ENCODE data around the gene TMED3.

The TMED3 gene

GRCh38 chr15:79337591-79337990, 26.7 kb downstream of the TMED3 start:
- H3K27me3 Mint-ChIP-seq (ENCODE audit: low read depth), result no peaks in the 10 kb centered on the region
- no peak for DNase-seq (ENCODE audit: low spot score)
- H3K36me3 Mint-ChIP-seq (ENCODE audit: low read depth), result no peaks in the 10 kb centered on the region
- no peaks in the 10 kb centered on the region for H3K9me3 Mint-ChIP-seq
- H3K4me1 Mint-ChIP-seq (ENCODE audit: low read depth), result peaks cover 6% of the 10 kb centered on the region
- H3K4me3 Mint-ChIP-seq, result no peak overlapping the region
- H3K27ac Mint-ChIP-seq, result no peak overlapping the region

GRCh38 chr15:79339588-79340314, 28.8 kb downstream of the TMED3 start:
- Mint-ChIP-seq H3K36me3 (ENCODE audit: low read depth) (no peaks in the 10 kb centered on the region), H3K27me3 (ENCODE audit: low read depth) (no peaks in the 10 kb centered on the region), H3K27ac (no peak overlapping the region), H3K9me3 (no peaks in the 10 kb centered on the region), H3K4me1 (ENCODE audit: low read depth) (no peaks in the 10 kb centered on the region), H3K4me3 (no peak overlapping the region)
- DNase-seq (ENCODE audit: low spot score), result no peak

- Mint-ChIP-seq H3K9me3 (no peaks in the 10 kb centered on the region), H3K4me3 (no peak overlapping the region), H3K27me3 (ENCODE audit: low read depth) (no peaks in the 10 kb centered on the region), H3K36me3 (ENCODE audit: low read depth) (no peaks in the 10 kb centered on the region), H3K4me1 (ENCODE audit: low read depth) (no peaks in the 10 kb centered on the region), H3K27ac (no peak overlapping the region)
- no peak for DNase-seq (ENCODE audit: low spot score)
Measured at GRCh38 chr15:79340315-79340602, 29.3 kb downstream of the TMED3 start.

GRCh38 chr15:79341396-79341795, 30.5 kb downstream of the TMED3 start:
- no peaks in the 10 kb centered on the region for H3K4me1 Mint-ChIP-seq (ENCODE audit: low read depth)
- DNase-seq (ENCODE audit: low spot score), result no peak

GRCh38 chr15:79349525-79349924, 38.6 kb downstream of the TMED3 start:
- DNase-seq (ENCODE audit: low spot score), result no peak
- no peak overlapping the region for H3K4me3 Mint-ChIP-seq
- H3K27me3 Mint-ChIP-seq (ENCODE audit: low read depth), result no peaks in the 10 kb centered on the region
- no peak overlapping the region for H3K27ac Mint-ChIP-seq
- H3K4me1 Mint-ChIP-seq (ENCODE audit: low read depth), result no peaks in the 10 kb centered on the region
- H3K36me3 Mint-ChIP-seq (ENCODE audit: low read depth), result no peaks in the 10 kb centered on the region
- no peaks in the 10 kb centered on the region for H3K9me3 Mint-ChIP-seq

More at GRCh38 chr15:79341396-79341795, 30.5 kb downstream of the TMED3 start:
- no peaks in the 10 kb centered on the region for H3K9me3 Mint-ChIP-seq
- H3K4me3 Mint-ChIP-seq, result no peak overlapping the region
- no peak overlapping the region for H3K27ac Mint-ChIP-seq
- H3K36me3 Mint-ChIP-seq (ENCODE audit: low read depth), result no peaks in the 10 kb centered on the region
- H3K27me3 Mint-ChIP-seq (ENCODE audit: low read depth), result no peaks in the 10 kb centered on the region

GRCh38 chr15:79352206-79352605, 41.3 kb downstream of the TMED3 start:
- Mint-ChIP-seq H3K36me3 (ENCODE audit: low read depth) (no peaks in the 10 kb centered on the region), H3K4me1 (ENCODE audit: low read depth) (no peaks in the 10 kb centered on the region), H3K9me3 (no peaks in the 10 kb centered on the region)

GRCh38 chr15:79357566-79357965, 46.7 kb downstream of the TMED3 start:
- H3K9me3 Mint-ChIP-seq, result no peaks in the 10 kb centered on the region
- H3K4me1 Mint-ChIP-seq (ENCODE audit: low read depth), result no peaks in the 10 kb centered on the region
- no peak overlapping the region for H3K4me3 Mint-ChIP-seq
- DNase-seq (ENCODE audit: low spot score), result no peak
- no peaks in the 10 kb centered on the region for H3K27me3 Mint-ChIP-seq (ENCODE audit: low read depth)
- no peak overlapping the region for H3K27ac Mint-ChIP-seq
- H3K36me3 Mint-ChIP-seq (ENCODE audit: low read depth), result no peaks in the 10 kb centered on the region

More at GRCh38 chr15:79352206-79352605, 41.3 kb downstream of the TMED3 start:
- H3K4me3 Mint-ChIP-seq, result no peak overlapping the region
- no peaks in the 10 kb centered on the region for H3K27me3 Mint-ChIP-seq (ENCODE audit: low read depth)
- no peak overlapping the region for H3K27ac Mint-ChIP-seq
- no peak for DNase-seq (ENCODE audit: low spot score)

- H3K9me3 Mint-ChIP-seq, result no peaks in the 10 kb centered on the region
- no peaks in the 10 kb centered on the region for H3K4me1 Mint-ChIP-seq (ENCODE audit: low read depth)
- no peaks in the 10 kb centered on the region for H3K36me3 Mint-ChIP-seq (ENCODE audit: low read depth)
- no peak for DNase-seq (ENCODE audit: low spot score)
- no peak overlapping the region for H3K27ac Mint-ChIP-seq
- H3K27me3 Mint-ChIP-seq (ENCODE audit: low read depth), result no peaks in the 10 kb centered on the region
- H3K4me3 Mint-ChIP-seq, result no peak overlapping the region
Measured at GRCh38 chr15:79358069-79358468, 47.2 kb downstream of the TMED3 start.

GRCh38 chr15:79364571-79365240, 53.8 kb downstream of the TMED3 start:
- Mint-ChIP-seq H3K9me3 (no peaks in the 10 kb centered on the region), H3K27me3 (ENCODE audit: low read depth) (no peaks in the 10 kb centered on the region), H3K4me1 (ENCODE audit: low read depth) (no peaks in the 10 kb centered on the region), H3K36me3 (ENCODE audit: low read depth) (no peaks in the 10 kb centered on the region), H3K4me3 (no peak overlapping the region), H3K27ac (no peak overlapping the region)
- no peak for DNase-seq (ENCODE audit: low spot score)

- Mint-ChIP-seq H3K36me3 (ENCODE audit: low read depth) (no peaks in the 10 kb centered on the region), H3K9me3 (no peaks in the 10 kb centered on the region), H3K27ac (no peak overlapping the region), H3K4me1 (ENCODE audit: low read depth) (no peaks in the 10 kb centered on the region), H3K27me3 (ENCODE audit: low read depth) (no peaks in the 10 kb centered on the region), H3K4me3 (no peak overlapping the region)
- no peak for DNase-seq (ENCODE audit: low spot score)
Measured at GRCh38 chr15:79365765-79366164, 54.9 kb downstream of the TMED3 start.

- Mint-ChIP-seq H3K4me1 (ENCODE audit: low read depth) (no peaks in the 10 kb centered on the region), H3K4me3 (no peak overlapping the region), H3K36me3 (ENCODE audit: low read depth) (no peaks in the 10 kb centered on the region), H3K27ac (no peak overlapping the region), H3K9me3 (no peaks in the 10 kb centered on the region), H3K27me3 (ENCODE audit: low read depth) (no peaks in the 10 kb centered on the region)
- DNase-seq (ENCODE audit: low spot score), result no peak
Measured at GRCh38 chr15:79366691-79367090, 55.8 kb downstream of the TMED3 start.

GRCh38 chr15:79370716-79371115, 59.8 kb downstream of the TMED3 start:
- Mint-ChIP-seq H3K9me3 (no peaks in the 10 kb centered on the region), H3K4me3 (no peak overlapping the region), H3K4me1 (ENCODE audit: low read depth) (no peaks in the 10 kb centered on the region), H3K36me3 (ENCODE audit: low read depth) (no peaks in the 10 kb centered on the region), H3K27me3 (ENCODE audit: low read depth) (no peaks in the 10 kb centered on the region), H3K27ac (no peak overlapping the region)
- DNase-seq (ENCODE audit: low spot score), result no peak

- Mint-ChIP-seq H3K4me1 (ENCODE audit: low read depth) (no peaks in the 10 kb centered on the region), H3K36me3 (ENCODE audit: low read depth) (no peaks in the 10 kb centered on the region), H3K9me3 (no peaks in the 10 kb centered on the region), H3K4me3 (no peak overlapping the region), H3K27me3 (ENCODE audit: low read depth) (no peaks in the 10 kb centered on the region), H3K27ac (no peak overlapping the region)
- no peak for DNase-seq (ENCODE audit: low spot score)
Measured at GRCh38 chr15:79371591-79371990, 60.7 kb downstream of the TMED3 start.

GRCh38 chr15:79372428-79372827, 61.5 kb downstream of the TMED3 start:
- no peaks in the 10 kb centered on the region for H3K36me3 Mint-ChIP-seq (ENCODE audit: low read depth)
- H3K27me3 Mint-ChIP-seq (ENCODE audit: low read depth), result no peaks in the 10 kb centered on the region
- H3K4me1 Mint-ChIP-seq (ENCODE audit: low read depth), result no peaks in the 10 kb centered on the region
- no peak overlapping the region for H3K4me3 Mint-ChIP-seq
- no peak for DNase-seq (ENCODE audit: low spot score)
- H3K9me3 Mint-ChIP-seq, result no peaks in the 10 kb centered on the region
- H3K27ac Mint-ChIP-seq, result no peak overlapping the region

Data from T-helper 2 cell treated with Interferon-gamma antibody and Interleukin-4, amounts not matched to agents 5 μg/mL and 100 μg/mL, for 36 hours (primary cell).